HG02852 (cell line): Measurements from ENCODE around the gene KHDRBS1.
"Not testable (repeated sequence)": the region's sequence is repeated elsewhere in the genome, so short reads cannot be mapped to it uniquely, and the experiment has no call there.

ENCODE experiments used
- ATAC-seq: cut with Tn5 transposase; IDR thresholded peaks from one replicate; pipeline ENCODE4 v1.9.1; 2021; ENCODE audit warnings: mild to moderate bottlenecking, moderate library complexity; ENCODE audit not compliant: unreplicated experiment

Gene KHDRBS1, protein sequence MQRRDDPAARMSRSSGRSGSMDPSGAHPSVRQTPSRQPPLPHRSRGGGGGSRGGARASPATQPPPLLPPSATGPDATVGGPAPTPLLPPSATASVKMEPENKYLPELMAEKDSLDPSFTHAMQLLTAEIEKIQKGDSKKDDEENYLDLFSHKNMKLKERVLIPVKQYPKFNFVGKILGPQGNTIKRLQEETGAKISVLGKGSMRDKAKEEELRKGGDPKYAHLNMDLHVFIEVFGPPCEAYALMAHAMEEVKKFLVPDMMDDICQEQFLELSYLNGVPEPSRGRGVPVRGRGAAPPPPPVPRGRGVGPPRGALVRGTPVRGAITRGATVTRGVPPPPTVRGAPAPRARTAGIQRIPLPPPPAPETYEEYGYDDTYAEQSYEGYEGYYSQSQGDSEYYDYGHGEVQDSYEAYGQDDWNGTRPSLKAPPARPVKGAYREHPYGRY

DNA sequence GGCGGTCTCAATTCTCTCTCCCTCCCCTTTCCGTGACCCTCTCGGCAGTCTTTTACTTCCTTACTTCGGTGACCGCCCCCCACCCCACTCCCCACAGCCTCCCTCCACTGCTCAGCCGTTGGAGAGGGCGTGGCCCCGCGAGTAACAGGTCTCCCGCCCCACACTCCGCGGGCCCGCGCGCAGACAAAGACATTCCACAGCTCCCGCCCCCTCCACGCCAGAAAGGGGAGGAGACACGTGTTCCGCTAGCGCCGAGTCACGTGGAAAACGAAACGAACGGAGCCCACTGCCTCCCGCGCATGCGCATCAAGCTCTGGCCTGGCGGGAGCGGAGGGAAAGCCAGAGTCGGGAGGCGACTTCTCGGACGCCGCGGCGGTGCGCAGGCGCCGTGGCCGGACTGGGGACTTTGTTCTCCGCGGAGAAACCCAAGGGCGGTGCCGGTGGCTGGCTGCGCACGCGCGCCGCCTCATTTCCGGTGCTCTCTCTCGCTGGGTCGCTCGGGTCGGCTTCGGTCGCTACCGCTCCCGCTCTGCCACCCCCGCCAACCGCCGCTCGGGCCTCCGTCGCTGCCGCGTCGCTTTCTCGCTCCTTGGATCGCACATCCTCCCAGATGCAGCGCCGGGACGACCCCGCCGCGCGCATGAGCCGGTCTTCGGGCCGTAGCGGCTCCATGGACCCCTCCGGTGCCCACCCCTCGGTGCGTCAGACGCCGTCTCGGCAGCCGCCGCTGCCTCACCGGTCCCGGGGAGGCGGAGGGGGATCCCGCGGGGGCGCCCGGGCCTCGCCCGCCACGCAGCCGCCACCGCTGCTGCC, at the start of gene KHDRBS1:
TSS of gene KHDRBS1 (plus strand) at position 483 of the 813 bp plus-strand sequence. CDS start at position 611, 128 bp downstream.
- peak; percentile 80 for ATAC-seq

DNA sequence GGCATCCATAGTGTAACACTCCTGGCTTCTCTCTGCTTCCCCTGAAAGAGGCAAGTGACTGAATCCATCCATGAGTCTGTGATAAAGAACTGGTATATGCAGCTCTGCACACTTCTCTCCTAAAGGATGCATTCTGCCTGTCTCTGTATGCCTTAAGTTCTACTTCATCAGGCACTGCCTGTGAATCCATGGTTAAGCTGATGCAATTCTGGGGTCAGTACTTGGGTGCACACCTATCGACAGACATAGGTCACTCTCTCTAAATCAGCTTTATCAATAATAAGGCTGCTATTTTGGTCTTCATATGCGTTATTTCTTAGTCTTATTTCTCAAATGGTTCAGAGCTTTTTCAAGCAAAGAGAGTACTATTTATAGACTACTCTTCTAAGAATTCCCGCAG, 42.8 kb upstream of the KHDRBS1 start:
- ATAC-seq: no peak

DNA sequence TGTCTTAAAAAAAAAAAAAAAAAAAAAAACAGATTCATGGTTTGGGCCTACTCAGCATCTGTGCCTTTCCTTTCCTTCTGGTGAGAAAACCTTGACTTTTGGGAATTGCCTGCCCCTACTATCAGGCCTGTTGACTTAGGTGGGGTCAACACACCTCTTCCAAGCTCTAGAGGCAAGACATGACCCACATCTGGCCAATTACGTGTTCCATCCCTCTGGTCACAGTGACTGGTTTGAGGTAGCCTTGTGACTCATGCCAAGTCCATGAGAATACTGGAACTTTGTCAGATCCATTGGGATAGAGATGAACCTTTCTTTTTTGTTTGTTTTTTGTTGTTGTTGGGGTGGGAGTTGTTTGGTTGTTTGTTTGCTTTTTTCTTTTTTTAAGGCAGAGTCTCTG, 37.3 kb upstream of the KHDRBS1 start:
- no peak for ATAC-seq

DNA sequence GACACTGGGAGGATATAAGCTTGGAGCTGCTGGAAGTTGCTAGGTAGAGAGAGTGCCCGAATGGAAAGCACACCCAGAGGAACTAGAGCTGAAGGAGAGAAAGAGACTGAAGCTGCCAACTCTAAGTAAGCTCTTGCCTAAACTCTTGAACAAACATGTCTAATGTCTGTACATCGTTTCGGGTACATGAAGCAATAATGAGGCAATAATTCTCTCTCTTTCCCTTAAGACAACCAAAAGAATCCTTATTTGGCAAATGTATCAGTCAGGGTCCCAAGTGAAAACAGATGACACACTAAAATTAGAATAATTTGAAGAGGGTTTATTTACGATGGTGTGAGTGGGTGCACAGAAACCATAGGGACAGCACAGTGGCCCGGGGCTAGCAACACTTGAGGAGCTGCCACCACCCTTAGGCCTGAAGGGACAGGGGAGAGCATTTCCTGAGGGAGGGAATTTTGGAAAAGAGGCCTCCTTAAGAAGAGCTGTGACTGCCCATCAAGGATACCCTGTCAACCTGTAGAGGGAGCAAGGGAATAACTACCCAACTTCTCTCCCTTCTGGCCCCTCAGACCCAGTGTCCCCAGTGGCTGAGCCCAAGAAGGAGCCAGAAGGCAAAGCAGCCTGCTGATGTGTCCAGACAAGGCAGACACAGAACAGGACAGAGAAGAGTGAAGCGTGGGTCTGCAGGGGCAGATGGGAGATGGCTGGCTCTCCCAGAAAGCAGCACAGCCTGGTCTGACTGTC, 36.1 kb upstream of the KHDRBS1 start:
- ATAC-seq: no peak

DNA sequence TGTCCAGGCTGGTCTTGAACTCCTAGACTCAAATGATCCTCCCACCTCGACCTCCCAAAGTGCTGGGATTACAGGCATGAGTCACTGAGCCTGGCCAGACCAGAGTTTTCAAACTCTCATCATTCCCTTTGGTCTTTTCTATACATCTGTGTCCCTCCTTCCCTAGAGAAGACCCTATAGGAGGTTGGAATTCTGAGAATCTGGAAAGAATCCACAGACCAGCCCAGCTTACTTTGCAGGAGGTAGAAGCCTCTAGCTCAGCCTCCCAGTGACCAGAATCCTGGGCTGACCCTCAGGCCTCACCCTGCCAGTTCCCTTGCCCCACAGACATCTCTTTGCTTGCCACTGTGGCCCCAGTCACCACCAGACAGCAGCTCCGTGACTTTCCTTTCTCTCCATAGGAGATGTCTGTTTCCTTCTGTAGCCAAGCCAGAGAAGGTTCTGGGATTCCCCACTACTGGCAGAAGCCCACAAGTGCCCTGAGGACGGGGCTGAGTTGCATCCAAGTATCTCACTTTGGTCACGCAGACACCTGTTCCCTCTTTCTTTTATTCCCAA, 34.7 kb upstream of the KHDRBS1 start:
- ATAC-seq: no peak

DNA sequence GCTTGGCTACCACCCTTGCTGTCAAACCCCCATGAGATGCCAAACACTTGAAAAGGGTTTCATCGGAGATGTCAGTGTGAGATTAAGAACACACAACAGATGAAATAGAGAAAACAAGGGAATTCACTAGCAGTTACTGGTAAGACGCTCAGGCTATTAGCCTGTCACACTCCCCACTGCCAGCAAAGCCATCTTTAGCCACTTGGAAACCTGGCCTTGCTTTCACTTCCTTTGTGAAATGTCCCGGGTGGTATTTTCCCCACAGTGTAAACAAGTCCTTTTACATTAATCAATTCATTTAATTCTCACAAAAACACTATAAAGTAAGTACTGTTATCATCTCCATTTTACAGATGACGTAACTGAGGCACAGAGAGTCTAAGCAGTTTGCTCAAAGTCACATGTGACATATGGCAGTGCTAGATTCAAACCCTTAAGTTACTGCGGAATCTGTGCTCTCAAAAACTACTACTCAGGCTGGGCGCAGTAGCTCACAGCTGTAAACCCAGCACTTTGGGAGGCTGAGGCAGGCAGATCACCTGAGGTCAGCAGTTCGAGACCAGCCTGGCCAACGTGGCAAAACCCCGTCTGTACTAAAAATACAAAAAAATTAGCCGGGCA, 32.7 kb upstream of the KHDRBS1 start:
- ATAC-seq: no peak

DNA sequence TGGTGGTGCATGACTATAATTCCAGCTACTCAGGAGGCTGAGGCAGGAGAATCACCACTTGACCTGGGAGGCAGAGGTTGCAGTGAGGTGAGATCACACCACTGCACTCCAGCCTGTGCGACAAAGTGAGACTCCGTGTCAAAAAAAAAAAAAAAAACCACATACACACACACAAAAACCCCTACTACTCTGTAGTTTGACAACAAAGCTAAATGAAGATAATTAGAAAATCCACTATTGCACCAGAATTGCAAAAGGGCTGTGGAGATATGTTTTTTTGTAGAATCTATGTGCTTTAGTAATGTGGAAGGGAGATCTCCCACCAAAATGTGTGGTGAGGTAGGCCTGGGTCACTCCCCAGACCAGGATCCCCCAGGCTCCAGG, 32.2 kb upstream of the KHDRBS1 start:
- no peak for ATAC-seq

DNA sequence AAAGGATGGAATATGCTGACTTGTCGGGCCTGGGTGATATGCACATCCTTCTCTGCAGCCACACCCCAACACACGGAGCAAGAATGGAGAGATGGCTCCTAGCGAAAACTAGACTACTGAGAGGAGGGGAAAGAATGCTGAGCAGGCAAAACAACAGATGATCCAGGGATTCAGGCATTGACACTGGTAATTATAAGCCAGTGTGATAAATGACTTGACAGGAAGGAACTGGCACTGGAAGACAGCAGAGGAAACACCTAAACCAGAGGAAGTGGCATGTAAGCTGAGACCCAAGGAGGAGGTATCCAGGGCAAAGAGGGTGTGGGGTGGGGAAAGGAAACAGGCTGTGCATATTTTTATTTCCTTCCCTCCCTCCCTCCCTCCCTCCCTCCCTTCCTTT, 31.7 kb upstream of the KHDRBS1 start:
- ATAC-seq: no peak

DNA sequence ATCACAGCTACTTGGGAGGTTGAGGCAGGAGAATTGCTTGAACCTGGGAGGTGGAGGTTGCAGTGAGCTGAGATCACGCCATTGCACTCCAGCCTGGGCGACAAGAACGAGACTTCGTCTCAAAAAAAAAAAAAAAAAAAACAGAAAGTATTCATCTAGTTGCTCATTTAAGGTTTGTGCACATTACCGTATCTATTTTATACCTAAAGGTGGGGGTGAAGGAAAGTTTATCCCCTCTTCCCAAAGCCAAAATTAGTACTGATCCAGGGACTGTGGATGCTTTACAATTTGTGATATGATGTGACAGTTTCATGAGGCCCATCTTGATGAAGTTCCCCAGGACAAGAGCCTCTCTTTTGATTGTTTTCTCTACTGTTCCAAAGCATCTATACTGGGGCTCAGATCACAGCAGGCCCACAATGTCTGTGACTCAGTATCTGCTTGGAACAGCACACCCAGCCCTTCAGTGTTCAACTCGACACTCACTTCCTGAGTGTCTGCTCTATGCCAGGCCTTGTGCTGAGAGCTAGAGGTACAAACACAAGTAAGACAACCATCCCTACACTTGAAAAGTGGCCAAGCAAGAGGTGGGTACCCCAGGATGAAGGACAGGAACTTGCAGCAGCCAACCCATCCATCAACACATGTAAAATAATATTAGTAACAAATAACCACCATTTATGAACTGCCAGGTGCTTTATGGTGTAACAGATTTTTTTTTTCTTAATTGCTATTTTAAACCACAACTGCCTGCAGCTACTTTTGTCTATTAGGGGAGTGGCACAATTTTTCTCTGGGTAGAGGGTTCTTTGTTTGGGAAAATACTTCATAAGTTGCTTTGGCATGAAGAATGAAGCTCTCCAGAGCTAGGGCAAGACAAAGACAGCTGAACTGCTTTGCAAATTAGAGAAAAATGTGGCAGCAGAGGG, 29.0 kb upstream of the KHDRBS1 start:
- ATAC-seq: no peak

DNA sequence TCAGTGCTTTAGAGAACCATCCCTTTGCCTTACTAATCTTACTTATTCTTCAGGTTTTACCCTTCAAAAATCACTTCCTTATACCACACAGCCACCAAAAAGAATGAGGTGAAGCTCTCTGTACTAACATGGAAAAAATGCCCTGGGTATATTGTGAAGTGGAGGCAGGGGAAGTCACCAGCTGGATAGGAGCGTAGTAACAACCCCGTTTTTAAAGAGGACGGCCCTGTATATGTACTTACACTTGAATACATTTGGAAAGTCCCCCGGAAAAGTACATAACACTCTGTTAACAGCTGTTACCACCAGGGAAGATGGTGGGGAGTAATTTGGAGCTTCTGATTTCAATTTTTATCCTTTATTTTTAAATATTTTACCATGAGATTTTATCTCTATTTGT, 28.2 kb upstream of the KHDRBS1 start:
- ATAC-seq: peak; percentile 56

DNA sequence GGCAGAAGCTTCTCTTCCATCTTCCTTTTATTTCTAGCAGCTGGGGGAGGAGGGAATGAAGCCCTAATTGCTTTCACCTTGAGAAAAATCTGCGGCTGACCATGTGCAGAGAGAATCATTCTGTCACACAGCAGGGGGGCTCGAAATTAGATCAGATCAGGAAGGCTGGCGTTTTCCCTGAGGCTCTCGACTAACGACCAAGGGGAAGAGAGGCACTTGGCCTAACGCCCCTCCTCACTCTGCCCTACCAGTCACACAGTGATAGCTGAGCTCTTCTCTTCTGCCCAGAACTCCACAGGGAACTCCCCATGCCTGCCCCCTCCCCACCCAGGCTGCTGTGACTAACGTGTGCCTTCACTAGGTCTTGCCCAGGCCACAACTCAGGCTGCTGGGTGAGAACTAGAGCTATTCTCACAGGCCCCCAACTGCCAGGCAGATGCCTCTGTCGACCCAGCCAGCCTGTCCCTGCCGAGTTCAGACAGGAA, 26.5 kb upstream of the KHDRBS1 start:
- ATAC-seq: no peak

DNA sequence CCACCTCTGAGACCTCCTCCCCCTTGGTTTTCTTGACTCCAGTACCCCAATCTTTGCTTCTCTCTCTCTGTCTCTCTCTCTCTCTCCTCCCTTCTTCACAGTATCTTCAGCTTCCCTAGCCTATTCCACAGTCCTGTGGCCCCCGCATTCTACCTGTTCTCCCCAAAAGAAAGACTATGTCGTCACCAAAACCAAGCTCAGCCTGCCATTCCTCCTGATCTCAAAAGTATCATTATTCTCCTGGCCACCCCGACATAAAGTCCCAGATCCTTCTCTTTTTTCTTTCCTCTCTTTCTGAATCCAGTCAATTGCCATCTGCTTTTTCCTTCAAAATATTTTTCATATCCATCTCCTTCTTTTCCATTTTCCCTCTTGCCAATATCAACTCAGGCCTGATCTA, 23.7 kb upstream of the KHDRBS1 start:
- no peak for ATAC-seq

DNA sequence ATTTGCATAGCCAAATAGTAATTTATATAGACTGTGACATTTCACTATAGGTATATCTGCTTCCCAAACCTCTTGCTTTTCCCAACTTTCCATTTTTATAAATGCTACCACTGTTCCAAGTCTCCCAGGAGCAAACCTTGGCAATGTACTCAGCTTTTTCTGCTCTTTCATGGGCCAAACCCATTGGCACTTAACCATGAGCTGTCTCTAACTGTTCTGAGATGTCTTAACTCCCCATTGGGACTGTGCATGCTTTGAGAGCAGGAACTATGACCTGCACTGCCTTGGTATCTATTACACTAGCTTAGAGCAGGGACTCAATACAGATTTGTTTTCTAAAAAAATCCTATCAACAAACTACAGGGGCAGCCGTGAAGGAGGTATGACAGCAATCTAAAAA, 22.5 kb upstream of the KHDRBS1 start:
- no peak for ATAC-seq

DNA sequence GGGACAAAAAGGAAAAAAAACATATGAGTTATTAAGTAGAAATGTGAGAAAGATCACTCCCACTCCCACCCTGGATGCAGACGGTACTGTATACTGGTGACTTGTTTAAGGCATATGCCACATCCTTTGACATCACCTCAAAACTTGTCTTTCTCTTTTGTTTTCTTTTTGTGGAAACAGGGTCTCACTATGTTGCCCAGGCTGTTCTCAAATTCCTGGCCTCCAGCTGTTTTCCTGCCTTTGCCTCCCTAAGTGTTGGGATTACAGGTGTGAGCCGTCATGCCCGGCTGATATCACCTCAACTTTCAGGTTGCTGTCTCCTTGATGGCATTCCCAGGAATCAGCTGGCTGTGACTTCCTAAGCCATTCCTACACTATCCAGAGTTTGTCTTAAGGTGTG, 18.4 kb upstream of the KHDRBS1 start:
- no peak for ATAC-seq

DNA sequence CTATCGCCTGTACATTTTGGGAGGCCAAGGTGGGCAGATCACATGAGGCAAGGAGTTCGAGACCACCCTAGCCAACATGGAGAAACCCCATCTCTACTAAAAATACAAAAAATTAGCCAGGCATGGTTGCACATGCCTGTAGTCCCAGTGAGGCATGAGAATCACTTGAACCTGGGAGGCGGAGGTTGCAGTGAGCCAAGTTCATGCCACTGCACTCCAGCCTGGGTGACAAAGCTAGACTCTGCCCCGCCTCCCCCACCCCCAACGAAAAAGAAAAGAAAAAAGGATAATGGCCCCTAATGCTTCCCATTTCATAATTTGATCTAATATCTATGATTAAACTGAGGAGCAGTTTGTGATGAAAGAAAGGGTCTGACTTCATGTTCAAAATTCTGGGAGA, 17.5 kb upstream of the KHDRBS1 start:
- not testable (repeated sequence) for ATAC-seq

DNA sequence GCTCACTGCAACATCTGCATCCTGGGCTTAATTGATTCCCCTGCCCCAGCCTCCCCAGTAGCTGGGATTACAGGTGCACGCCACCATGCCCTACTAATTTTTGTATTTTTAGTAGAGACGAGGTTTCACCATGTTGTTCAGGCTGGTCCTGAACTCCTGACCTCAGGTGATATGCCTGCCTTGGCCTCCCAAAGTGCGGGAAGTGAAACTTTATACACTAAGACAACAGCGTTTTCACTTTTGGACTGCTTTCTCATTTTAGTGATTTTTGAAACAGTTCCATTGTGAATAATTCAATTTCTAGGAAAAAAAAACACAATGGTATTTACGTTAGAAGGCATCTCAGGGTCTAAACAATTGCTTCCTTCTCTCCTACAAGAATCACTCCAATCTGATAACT, 11.8 kb upstream of the KHDRBS1 start:
- no peak for ATAC-seq

DNA sequence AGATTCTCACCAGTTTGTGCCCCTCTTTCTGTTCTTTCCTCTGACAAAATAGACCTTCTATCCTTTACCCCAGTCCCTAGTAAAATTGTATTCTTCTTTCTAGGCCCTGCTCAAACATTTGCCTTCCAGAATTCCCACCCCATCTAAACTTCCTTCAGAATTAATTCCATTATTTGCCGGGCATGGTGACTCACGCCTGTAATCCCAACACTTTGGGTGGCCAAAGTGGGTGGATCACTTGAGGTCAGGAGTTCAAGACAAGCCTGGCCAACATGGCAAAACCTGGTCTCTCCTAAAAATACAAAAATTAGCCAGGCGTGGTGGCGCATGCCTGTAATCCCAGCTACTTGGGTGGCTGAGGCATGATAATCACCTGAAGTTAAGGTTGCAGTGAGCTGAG, 11.4 kb upstream of the KHDRBS1 start:
- not testable (repeated sequence) for ATAC-seq

DNA sequence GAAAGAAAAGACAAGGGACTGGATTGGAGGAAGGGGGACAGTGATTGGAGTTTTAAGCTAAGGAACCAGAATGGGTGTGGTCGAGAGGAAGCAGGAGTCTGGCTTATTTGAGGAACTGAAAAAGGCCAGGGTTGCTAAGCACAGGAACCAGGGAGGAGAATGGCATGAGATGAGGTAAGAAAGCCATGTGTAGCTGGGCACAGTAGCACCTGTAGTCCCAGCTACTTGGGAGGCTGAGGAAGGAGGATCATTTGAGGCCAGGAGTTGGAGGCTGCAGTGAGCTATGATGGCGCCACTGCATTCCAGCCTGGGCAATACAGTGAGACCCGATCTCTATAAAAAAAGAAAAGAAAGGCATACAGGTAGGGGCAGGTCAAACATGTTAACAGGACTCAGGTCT, 8.1 kb upstream of the KHDRBS1 start:
- ATAC-seq: no peak

DNA sequence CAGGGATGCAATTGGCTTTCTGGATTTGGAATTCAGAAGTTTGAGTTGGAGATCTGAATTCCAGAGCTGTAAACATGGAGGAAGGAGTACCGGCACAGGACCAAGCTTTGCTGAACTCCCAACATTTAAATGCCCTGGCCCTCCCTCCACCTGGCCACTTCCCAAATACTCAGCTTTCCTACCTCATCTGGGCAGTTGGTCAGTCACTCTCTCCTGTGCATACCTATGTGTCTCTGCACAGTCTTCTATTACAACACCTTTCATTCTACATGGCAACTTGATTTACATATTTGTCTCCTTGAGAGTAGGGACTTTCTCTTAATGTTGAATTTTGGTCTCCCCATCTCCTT, 6.1 kb upstream of the KHDRBS1 start:
- ATAC-seq: no peak

DNA sequence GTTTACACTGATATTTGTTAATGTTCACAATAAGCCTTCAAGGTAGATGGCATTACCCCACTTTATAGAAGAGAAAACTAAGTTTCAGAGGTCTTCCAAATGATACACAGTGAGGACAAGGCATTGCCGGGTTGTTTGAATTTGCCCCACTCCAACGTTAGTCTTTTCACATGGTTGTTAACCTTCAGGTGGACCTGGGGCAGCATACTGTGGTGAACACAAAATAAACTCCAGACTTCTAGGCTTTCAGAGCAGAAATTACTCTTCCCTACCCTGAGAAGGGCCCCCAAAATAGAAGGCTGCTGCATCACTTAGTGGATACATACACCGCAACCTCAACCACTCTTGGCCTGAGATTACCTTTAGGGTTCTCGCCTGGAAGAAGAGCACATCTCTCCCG, 3.4 kb upstream of the KHDRBS1 start:
- ATAC-seq: no peak
